Measurements from ENCODE around the gene ARPC4.

The ARPC4 gene

GRCh38 chr3:9793161-9793781 is 389 bp downstream of the ARPC4 start:
- no peak for FAIRE-seq

GRCh38 chr3:9794400-9794799 is 1.5 kb downstream of the ARPC4 start:
- no peak for FAIRE-seq

GRCh38 chr3:9795207-9795606 is 2.3 kb downstream of the ARPC4 start:
- FAIRE-seq, result no peak

DNA sequence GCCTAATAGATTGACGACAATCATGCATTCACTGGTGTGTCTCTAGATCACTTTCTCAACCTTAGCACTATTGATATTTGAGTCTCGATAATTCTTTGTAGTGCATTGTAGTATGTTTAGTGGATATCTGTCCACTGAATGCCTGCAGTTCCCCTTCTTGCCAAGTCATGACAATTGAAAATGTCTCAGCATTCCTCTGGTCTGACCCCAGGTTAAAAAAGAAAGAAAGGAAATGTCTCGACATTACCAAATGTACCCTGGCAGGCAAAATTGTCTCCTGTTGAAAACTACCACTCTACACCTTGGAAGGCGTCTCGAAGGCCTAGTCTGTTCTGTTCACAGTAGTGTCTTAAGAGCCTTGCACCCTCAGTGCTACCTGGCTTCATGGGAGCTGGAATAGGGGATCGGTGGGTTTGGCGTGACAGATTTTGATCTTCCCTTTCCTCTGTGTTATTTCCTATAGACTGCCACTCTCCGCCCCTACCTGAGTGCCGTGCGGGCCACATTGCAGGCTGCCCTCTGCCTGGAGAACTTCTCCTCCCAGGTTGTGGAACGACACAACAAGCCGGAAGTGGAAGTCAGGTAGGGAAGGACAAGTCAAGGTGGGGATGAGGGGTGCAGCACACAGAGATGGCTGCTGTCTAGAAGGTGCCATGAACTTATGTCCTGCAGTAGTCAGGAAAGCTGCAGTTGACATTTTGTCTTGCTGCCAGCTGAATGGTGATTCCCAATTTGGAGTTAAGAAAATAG is 4.5 kb downstream of the ARPC4 start:
- FAIRE-seq, result no peak

DNA sequence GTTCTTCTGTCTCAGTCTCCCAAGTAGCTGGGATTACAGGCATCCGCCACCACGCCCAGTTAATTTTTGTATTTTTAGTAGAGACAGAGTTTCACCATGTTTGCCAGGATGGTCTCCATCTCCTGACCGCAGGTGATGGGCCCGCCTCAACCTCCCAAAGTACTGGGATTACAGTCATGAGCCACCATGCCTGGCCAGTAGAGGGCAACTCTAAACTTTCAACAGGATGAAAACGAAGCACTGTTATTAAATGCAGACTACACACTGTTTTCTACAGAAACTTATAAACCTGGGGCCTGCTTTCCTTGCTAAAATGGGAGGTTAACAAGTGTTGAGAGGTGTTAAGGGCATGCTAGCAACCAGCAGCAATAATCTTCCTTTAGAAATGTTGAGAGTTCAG is 7.6 kb downstream of the ARPC4 start:
- no peak for FAIRE-seq

GRCh38 chr3:9803494-9803893 is 10.6 kb downstream of the ARPC4 start:
- no peak for FAIRE-seq

DNA sequence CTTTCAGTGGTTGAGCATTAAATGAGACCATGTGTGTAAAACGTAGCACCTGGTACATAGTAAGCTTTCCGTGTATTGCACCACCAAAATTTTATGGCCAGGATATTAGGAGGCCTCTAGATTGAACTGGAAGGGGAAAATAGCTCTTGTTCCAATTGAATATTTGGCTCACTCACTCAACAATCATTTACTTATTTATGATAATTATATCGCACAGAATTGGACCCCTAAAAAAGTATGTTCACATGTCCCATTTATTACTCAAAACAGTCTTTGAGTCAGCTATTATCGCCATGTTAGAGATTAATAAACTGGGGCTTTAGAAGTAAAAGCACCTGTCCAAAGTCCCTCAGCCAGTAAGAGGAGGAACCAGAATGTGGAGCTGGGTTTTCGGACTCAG is 12.1 kb downstream of the ARPC4 start:
- FAIRE-seq, result no peak

- no peak for FAIRE-seq
Measured at GRCh38 chr3:9806137-9806536, 13.3 kb downstream of the ARPC4 start.

DNA sequence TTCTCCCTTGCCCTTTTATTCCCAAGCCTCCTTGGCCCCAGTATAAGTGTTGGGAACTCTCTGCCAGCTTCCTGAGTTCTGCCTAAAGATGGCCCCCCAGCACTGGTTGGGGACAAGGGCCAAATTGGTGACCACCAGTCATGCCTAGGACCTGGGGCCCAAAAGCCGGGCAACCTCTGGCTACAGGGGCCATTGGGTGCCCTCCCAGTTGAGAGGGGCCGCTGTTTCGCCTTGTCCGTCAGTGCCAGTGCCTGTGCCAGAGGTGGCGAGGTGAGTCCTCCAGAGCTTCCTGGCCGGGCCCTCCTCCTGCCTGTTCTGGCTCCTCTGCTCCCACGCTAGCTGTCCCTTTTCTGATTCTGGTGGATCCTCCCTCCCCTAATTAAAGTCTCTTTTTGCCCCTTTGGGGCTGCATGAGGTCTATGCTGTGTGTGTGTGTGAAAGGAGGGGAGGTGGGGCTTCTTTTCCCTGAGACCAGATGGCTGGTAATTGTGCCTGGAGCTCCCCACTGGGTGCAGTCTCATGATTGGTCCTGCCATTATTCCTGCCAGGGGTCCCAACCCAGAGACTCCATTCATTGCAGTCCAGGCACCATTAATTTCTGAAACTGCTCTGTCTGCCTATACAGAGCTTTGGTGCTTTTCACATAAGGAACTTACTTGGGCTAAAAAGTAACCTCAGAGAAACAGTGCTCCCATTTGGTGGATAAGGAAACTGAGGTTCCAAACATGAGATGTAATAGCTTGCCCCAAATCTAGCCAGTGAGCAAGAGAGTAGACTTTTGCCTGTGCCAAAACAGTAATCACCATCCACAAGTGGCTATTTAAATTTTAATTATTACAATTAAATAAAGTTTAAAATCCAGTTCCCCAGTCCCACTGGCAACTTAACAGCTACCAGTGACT is 14.1 kb downstream of the ARPC4 start:
- no peak for FAIRE-seq

- no peak for FAIRE-seq
Measured at GRCh38 chr3:9807981-9808344, 15.1 kb downstream of the ARPC4 start.

DNA sequence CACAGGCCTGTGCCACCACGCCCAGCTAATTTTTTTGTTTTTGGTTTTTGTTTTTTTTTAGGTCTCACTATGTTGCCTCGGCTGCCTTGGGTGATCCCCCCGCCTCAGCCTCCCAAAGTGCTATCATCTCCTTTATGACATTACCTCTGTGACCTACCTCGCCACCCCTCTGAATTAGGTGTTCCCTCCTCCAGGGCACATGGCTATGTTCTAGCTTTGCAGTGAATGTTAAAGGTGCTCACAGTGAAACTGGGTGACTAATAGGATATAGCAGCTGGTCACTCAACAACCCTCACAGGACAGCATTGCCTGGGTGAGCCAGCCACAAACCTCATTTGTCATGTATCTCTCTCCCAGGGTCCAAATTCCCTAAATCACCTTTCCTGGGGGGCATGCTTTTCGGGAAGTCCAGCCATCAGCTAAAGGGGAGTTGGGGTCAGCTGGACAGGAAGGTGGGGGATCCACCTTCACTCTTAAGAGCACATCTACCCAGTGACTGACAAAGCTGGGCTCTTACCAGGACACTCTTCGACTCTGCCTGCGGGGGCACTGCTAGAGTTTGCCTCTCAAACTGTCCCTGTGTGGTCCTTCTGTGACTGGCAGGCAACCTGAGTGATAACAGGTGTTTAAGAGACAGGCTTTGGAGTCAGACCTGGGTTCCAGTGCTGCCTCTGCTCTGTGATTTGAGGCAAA is 15.6 kb downstream of the ARPC4 start:
- no peak for FAIRE-seq

DNA sequence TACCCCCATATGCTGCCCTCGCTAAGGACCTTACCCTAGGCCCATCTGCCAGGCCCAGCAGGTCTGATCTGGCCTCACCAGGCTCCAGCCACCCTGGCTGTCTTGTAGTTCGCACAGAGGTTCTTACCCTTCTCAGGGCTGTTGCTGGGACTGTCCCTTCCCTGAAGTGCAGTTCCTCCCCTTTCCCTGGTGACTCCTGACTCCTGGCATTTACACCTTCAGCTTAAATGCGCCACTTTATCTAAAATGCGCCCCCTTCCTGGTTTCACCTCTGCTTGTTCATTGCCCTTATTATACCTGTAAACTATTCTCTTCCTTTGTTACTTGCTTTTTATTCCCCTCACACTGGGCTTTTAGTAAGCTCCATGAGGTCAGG is 16.3 kb downstream of the ARPC4 start:
- no peak for FAIRE-seq

GRCh38 chr3:9809615-9810432 is 16.9 kb downstream of the ARPC4 start, which contains the start of gene TTLL3:
TSS of gene TTLL3 (plus strand) at chr3:9810262. CDS start at chr3:9810662, 400 bp downstream.
- no peak for FAIRE-seq

DNA sequence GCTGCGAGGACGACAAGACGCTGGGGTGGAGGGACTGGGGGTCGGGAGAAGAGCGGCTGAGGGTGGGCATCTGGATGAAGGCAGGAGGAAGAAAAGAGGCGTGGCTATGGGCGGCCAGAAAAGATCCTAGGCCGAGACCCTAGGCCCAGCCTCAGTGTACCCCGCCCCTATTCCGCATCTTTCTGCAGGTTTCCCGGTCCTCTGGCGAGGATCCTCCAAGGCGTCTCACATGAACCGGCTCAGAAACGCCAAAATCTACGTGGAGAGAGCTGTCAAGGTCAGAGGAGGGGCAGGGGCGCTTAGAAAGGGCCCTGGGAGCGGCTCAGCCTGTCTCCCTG is 17.5 kb downstream of the ARPC4 start:
- FAIRE-seq, result no peak

GRCh38 chr3:9810846-9811245 is 18.0 kb downstream of the ARPC4 start:
- FAIRE-seq, result no peak

DNA sequence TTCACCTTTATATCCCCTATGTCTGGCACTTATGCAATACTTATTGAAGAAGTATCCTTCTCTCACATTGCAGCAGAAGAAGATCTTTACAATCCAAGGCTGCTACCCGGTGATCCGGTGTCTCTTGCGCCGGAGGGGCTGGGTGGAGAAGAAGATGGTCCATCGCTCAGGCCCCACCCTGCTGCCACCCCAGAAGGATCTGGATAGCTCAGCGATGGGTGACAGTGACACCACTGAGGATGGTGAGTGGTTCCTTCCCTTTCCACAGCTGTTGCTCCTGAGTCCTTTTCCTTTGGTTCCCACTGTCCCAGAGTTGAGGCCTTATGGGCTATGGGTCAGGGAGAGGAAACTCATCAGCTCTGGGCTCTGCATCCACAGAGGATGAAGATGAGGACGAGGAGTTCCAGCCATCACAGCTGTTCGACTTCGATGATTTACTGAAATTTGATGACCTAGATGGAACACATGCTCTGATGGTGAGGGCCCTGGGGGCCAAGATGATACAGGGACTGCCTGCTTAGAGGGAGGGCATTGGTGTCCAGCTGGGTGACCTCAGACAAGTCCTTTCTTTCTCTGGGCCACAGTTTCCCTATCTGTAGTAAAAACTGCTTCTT is 20.1 kb downstream of the ARPC4 start:
- no peak for FAIRE-seq

DNA sequence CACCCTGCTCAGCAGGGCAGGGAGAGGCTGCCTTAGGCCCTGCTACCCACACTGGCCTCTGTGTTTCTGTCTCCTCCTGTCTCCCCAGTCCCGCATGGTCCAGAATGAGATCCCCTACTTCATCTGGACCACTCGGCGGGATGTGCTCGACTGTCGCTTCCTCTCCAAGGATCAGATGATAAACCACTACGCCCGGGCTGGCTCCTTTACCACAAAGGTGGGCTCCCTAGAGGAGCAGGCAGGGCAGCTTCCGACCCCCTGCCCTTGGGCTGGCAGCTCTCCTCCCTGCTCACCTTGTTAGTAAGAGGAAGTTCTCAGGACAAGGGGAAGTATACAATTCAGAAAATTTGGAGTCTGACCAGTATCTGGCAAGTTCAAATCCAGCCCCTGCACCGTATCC is 23.1 kb downstream of the ARPC4 start:
- no peak for FAIRE-seq

DNA sequence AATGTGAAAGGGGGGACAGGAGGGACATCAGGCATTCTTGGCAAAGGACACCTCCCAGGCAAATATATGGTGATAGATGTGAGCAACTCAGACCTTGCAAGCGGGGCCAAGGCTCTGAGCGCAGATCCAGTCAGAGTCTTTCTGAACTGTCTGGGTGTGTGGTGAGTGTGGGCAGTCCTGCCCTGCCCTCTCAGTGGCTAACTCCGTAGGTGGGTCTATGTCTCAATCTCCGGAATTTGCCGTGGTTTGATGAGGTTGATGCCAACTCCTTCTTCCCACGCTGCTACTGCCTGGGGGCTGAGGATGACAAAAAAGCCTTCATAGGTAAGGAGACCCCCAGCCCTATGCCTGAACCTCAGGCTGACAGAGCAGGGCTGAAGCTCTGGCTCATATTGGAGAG is 24.6 kb downstream of the ARPC4 start:
- FAIRE-seq, result no peak

GRCh38 chr3:9818666-9819335 is 25.9 kb downstream of the ARPC4 start:
- FAIRE-seq, result no peak

DNA sequence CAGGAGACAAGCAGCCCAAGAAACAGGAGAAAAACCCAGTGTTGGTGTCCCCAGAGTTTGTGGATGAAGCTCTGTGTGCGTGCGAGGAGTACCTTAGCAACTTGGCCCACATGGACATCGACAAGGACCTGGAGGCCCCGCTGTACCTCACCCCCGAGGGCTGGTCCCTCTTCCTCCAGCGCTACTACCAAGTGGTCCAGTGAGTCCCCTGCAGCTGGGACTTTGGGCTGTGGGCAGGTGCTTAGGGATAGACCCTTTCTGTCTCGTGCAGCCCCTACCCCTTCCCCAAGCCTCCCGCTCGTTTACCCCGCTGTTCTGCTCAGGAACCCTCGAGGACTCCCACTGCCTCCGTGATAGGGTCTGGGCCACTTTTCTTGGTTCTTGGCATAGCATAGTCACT is 27.7 kb downstream of the ARPC4 start:
- FAIRE-seq, result no peak

GRCh38 chr3:9820946-9821345 is 28.1 kb downstream of the ARPC4 start:
- FAIRE-seq, result no peak

Measured in A204.1 (cell line).